Testis (tissue), 2 donors: ENCODE measurements around the gene DPP9.

Experiments used
- CTCF ChIP-seq, 3 experiments: fragments of 450-650 bp in 2 of 3; fragments of 200-600 bp in 1 of 3; sonication (generic) in 1 of 3; IDR thresholded peaks; one replicate each; pipeline ENCODE4 v1.5.1; 2016 to 2019; ENCODE audit warnings: antibody characterized with exemption in 3 of 3, mild to moderate bottlenecking in 2 of 3, moderate library complexity in 1 of 3
- POLR2A ChIP-seq: fragments of 450-650 bp; IDR thresholded peaks from one replicate; pipeline ENCODE4 v1.6.1; 2017; ENCODE audit warnings: antibody characterized with exemption, mild to moderate bottlenecking, moderate library complexity

- TF ChIP-seq CTCF (IDR thresholded peaks at IDR 0.05) (no peak), POLR2A (no peak)
Measured at GRCh38 chr19:4675346-4675745, 48.3 kb downstream of the DPP9 start.
